NK-92 (cell line): ENCODE results near the gene RIPPLY2.

Experiments
- DNase-seq: peaks from one replicate; lab custom pipeline; 2025; ENCODE audit not compliant: unreplicated experiment; lab: John Stamatoyannopoulos, UW

The RIPPLY2 gene

DNA sequence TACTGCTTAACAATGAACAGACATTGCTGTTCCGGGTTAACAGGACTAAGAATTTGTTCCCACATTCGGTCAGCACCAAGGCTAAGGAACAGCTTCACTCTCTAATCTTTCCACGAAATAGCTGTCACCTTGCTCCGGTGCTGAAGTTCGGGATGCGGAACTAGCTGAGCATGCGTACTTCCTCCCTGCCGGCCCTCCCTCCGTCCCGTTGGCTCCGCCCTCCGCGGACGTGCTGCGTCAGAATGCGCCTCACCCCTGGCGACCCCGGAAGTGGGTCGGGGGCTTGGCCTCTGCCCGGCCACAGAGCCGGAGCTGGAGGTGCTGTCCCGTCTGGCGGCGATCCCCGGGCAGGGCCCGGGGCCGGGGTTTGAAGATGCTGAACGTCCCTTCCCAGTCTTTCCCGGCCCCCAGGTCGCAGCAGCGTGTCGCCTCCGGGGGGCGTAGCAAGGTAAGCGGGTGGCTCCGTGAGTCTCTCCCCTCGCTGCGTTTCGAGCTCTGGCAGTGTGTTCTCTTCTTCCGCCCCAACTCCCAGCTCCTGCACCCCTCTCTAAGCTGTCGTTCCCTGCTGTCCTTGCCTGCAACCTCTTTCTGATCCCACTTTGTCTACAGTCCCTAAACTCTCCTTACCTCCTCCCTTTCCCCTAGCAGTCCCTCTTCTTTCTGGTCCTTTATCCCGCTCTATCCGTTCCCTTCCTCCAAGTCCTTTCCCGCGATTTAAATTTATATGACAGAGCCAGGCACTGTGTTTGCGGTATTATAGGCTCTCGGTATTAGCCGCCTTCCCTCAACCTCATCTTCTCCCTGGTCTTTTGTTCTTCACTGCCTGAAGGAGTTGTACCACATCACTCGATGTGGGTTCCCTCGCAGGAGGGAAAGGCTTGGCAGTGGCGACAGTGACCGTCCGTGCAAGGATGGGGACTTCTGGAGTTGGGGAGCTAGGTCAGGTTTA is 6.5 kb downstream of the RIPPLY2 start, which contains the start of gene CYB5R4:
CYB5R4 (plus strand) TSS at position 280 of the 949 bp plus-strand sequence; CDS start at position 374, 94 bp downstream.
- DNase-seq = peak; percentile 59

DNA sequence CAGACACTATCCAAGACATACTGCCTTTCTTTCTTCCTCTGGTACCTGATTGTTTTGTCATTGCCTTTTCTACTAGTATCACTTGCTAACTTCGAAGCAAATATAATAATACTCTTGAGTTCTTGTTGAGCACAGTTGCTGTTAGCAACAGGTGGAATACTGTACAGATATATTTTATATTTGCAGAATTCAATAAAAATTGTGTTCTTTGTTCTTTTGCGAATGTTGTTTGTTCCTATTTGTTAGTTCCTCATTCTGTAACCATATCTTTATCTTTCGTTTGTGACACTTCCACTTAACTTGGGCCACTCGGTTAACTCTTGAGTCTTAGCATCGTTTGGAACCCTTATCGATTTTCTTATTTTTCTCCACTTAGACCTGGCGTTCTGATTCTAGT is 7.2 kb downstream of the RIPPLY2 start:
- no peak for DNase-seq

DNA sequence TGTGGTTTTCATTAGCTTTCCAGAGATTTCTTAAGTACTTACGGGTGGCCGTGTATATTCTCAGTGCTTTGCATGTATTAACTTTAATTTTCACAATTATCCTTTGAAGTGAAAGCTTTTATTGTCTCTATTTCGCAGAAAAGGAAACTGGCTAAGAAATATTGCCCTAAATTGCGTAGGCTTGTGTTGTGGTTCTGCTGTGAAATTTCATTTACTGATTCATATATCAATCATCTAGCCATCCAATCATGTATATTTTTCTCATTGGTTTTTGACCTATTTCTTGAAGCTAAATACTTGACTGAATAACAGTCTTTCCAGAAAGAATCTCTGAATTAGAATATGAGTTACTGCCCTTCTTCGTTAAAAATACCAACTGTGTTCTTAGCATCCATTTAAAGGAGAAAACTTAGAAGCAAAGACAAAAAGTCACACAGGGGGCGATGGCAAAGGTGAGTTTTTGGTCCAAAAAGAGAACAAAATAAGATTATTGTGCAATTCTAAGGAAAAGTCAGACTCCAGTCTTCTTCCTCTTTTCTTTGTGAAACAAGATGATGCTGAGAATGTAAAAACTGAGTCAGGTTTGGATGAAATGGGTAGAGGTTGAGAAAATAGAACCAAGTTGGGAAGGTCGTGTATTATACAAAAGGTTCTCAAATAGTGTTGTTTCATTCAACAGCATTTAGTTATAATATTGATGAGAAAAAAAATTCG is 7.8 kb downstream of the RIPPLY2 start:
- no peak for DNase-seq

DNA sequence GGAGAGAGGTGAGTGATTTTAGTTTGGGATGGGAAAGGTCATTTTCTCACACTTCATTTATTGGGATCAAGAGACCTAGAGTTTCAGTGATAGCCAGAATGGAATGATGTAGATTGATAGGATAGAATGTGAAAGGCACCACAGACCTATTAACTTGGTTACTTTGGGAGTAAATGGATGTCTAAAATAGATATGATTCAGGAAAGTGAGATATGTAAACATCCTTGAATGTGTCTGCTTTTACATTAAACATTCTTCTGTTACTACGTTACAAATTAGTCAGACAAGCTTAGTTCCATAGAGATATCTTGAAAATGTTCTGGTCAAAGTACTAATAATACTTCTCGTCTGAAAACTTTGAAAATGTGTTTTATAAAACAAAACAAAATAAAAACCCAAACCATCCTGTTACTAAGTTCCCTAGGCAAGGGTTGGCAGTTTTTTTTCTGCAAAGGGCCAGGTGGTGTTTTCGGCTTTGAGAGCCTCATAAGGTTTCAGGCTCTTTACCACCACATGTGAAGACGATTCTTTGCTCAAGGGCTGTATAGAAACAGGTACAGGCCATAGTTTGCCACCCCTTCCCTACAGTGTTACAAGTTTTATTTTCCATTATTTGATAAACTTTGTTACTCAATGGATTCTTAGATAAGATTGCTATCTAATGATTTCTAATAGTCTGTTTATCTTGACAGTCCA is 9.8 kb downstream of the RIPPLY2 start:
- no peak for DNase-seq

DNA sequence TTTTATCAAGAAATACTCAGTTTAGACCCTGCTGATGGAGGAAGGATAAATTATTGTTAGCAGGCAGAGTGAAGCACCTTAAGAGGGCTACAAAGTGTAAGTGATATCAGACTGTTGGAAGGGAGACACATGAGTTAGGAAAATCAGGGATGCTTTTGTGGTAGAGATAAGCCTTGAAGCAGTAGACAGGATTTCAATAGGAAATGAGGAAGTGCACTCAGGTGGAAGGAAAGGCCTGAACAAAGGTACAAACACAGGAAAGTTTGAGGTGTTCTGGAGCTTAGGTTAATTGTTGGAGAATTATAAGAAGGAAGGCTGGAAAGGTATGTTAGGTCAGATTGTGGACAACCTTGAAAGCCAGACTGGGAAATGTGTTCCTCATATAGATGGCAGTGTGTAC is 13.9 kb downstream of the RIPPLY2 start:
- no peak for DNase-seq

DNA sequence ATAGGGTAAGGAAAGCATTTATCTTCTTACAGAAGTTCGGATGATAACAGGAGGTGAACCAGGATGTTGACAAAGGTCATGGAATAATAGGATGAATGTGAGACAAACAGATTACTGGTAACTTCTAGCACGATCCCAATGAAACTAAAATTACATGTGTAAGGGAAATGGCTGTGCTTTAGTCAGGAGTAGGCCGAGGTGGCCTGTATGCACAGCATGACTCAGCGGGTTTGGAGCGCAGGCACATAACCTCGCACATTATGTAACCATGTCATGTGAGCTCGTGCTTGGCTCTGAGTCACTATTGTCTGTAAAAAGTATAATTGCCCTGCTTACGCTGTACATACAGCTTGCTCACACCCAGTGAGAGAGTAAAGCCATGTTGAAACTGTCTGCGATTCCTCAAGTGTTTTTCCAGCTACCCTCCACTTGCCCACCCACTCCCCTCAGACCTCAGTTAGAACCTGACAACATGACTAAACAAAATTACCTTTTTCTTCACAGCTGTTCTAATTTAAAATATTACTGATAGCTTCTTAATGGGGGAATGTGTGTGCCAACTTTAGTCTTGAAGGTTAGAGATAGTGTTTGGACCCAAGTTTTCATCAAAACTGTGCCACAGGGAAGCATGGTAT is 14.5 kb downstream of the RIPPLY2 start:
- DNase-seq = no peak

DNA sequence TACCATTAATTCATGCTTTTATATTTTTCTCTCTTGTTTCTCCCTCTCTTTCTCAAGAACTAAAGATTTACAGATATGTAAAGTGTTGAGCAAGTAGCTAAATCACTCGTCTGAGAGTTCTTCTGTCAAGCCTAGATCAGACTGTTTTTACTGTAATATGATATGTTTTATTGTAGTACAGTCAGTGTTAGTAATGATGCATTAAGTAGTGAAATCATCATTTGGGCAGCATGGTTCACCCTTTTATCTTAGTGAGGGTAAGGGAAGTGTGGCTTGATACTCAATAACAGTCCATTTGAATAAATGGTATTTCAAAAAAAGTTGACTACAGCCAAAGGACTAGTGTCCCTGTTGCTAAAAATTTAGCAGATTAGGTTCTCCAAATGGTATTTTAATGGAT is 15.5 kb downstream of the RIPPLY2 start:
- DNase-seq = no peak

DNA sequence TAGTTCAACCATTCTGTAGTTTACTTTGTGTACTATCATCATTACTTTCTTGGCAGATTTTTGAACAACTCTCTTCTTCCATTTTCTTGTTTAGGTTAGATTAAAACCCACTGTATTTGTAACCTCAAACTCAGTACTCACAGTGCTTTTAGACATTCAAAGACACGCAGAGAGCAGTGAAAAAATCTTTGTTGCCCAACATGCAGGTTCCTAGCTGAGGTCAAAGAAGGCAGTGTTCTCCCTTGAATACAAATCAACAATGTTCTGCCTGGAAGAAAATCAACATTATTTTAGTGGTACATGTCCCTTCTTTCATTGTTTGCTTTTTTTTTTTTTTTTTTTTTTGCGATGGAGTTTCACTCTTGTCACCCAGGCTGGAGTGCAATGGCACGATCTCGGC is 17.5 kb downstream of the RIPPLY2 start:
- DNase-seq = no peak

DNA sequence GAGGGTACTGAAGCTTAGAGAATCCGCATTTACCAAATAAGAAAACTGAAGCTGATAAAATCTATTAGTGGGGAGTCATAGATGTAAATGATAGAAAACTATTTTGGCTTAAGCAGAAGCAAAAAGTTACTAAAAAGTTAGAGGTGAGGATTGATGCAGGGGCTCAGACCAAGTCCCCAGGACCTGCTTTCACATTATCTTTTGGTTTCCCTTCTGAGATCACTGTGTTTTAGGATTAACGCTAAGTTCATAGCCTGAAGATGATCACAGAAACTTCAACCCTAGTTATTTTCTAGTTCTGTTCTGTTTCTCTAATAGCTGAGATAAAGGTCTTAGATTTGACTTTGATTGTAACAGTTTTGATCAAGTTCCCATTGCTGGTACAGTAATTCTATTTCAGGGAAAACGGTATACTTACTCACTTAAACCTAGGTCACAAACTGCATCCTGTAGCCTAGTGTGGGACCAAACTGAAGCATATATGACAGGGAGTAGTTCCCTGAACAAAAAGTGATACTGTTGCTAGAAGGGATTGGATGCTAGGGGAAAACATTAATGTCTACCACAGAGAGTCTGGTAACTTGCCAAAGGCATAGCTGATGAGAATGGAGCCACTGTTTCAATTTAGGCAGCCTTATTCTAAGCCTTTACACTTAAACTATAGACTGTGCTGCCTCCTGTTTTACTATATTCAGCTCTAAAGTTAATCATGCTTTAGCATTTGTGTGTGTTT is 19.4 kb downstream of the RIPPLY2 start:
- no peak for DNase-seq

DNA sequence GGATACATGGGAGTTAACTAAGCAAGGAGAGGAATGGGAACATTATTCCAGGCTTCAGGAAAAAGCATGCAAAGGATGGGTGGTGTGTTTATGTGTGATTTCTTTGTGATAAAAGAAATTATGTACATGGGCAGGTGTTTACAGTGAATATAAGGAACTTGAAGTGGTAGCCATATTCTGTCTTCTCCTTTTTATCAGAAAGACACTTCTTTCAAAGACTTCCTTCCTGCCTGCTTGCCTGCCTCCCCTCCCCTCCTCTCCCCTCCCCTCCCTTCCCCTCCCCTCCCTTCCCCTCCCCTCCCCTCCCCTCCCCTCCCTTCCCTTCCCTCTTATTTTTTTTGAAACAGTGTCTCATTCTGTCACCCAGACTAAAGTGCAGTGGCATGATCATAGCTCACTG is 20.7 kb downstream of the RIPPLY2 start:
- no peak for DNase-seq

DNA sequence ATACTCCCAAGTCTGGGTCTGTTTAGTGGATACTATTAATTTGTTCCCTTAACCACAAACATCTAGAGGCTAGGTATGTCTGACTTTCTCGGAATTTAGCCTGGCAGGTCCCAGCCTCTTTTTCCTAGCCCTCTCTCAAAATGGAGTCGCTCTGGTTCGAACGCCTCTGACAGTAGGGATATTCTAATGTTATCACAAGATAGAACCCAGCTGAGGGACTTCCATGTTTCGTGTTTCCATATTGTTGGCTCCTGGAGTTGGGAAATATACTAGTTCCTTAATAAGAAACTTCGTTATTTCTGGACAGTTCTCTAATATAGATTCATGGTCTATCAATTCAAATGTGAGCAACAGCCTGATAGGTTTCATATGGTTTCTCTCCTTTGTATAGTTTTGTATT is 22.7 kb downstream of the RIPPLY2 start:
- DNase-seq = no peak

DNA sequence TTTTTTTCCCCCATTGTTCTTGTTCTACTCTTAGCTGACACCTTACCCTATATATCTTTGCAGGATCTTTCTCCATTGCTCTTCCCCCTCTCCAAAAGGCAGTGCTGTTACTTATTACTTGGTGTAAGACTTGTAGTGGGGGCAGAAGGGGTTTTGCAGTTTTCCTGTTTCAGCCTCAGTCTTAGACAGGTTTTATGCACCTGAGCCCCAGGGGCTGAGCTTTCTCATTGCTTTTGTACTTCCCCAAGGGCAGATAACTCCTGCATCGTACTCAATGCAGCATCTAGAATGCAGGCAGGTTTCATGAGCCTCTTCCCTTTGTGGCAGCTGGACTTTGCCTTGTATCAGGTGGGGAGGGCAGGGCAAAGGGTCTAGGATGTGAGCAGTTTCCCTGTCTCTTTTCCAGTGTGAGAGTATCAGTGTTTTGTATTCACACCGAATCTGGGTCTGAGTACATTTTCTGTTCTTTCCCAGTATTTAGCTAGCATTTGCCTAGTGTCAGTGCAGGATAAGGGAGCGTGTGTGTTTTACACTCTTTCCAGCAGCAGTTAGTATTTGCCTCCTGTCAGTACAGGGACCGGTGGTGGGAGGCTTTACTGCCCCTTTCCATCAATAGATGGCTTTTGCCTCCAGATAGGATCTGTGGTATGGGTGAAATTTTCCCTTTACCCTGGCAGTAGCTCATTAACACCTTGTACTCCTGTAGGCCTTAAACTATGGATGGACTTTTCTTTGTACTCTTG is 25.9 kb downstream of the RIPPLY2 start:
- no peak for DNase-seq

DNA sequence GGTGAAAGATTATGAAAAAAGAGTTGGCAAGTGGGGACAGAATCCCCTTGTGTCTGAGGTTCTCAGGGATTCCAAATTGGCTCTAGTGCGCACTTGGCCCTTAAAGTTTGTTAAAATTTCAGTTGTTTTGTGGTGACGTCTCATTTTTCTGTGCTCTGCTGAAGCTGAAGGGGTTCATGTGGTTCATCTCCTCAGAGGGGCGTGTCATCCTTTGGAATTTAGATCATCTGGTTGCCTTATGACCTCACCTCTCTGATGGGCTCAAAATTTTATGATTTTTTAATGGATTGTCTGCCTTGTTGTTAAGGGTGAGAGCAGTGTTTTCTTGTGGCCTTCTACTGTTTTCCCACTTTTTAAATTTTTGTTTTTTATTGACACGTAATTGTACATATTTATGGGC is 26.6 kb downstream of the RIPPLY2 start:
- no peak for DNase-seq

DNA sequence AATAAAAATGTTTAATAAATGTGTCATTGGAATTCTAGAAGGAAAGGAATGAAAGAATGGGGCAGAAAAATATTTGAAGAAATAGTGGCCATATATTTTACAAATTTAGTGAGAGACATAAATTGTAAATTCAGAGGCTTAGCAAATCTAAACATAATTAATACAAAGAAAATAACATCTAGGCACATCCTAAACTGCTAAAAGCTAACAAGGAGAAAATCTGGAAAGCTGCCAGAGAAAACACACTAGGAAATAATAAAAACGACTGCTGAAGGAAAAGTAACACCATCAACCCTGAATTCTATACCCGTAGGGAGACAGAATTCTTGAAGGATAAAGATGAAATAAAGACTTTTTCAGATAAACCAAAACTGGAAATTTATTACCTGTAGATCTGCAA is 30.1 kb downstream of the RIPPLY2 start:
- no peak for DNase-seq

DNA sequence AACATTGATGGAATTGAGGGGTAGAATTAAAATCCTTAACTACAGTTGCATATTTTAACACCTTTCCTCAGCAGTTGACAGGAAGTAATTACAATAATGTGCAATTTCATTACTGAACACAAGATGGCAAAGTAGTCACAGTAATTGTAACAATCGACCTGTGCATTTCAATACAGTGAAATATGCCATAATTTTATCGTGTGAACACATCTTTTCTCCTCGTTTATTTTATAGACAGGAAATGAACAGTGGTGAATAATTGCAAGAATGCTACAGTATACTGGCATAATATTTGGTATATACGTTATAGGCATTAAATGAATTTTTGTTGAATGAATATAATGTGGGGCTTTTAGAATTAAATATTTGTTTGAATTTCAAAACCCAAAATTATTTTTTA is 31.4 kb downstream of the RIPPLY2 start:
- DNase-seq = no peak

DNA sequence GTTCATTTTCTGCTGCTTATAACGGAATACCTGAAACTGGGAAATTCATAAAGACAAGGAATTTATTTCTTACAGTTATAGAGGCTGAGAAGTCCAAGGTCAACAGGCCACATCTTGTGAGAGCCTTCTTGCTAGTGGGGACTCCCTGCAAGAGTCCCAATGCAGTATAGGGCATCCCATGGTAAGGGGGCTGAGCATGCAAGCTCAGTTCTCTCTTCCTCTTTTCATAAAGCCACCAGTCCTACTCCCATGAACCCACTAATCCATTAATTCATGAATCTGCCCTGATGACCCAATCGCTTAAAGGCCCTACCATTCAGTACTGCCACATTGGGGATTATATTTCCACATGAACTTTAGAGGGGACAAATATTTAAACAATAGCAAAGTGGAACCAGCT is 32.8 kb downstream of the RIPPLY2 start:
- no peak for DNase-seq

DNA sequence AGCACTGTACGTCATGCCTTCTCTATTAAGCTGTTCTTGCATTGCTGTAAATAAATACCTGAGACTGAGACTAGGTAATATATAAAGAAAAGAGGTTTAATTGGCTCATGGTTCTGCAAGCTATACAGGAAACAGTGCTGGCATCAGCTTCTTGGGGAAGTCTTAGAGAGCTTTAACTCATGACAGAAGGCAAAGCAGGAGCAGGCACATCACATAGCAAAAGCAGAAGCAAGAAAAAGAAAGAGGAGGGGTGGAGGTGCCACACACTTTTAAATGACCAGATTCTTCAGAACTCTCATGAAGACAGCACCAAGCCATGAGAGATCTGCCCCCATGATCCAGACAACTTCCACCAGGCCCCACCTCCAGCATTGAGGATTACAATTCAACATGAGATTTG is 36.5 kb downstream of the RIPPLY2 start:
- no peak for DNase-seq

DNA sequence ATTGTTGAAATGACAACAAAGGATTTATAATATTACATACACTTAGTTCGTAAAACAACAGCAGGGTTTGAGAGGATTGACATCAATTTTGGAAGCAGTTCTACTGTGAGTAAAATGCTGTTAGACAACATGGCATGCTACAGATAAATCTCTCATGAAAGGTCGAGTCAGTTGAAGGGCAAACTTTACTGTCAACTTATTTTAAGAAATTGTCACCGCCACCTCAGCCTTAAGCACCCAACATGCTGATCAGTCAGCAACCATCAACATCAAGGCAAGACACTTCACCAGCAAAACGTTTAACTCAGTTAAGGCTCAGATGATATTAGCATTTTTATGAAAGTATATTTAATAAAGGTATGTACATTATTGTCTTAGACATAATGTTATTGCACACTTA is 37.4 kb downstream of the RIPPLY2 start:
- no peak for DNase-seq

DNA sequence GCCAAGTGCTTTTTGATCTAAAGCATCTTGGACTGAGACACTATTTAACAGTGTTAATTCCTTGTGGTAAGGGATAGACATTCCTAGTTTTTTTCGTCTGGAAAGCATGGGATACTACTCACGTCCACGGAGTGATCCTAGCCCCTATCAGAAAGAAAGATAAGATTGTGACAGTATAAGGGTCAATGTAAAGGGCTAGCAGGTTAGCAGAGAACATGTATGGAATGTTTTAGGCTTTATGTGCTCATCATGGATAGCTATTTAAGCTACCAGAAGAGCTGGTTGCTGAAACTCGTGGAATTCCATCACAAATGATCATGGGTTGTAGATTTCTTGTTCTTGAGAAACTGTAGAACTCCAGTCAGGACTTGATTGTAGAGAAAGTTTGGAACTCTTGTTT is 38.4 kb downstream of the RIPPLY2 start:
- no peak for DNase-seq

DNA sequence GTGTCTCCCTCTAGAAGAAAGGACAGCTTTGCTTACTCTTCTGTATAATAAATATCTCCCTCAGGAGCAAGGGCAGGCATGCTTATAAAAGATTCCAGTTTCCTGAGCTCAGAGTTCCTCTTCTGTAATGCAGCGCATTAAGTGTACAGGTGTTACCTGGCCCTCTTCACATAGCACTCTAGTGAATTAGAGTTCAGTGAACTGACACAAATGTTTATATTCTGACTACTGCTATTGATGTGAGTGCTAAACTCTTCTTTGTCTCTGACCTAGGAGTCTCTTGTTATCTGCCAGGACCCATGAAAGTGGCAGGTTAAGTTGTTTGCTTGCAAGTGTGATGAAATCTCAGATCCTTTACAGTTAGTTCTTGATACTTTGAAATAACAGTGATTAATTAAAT is 39.9 kb downstream of the RIPPLY2 start:
- DNase-seq = no peak
